HCT116 (cell line): Measurements from ENCODE around the gene ECE1.

Experiments used
- EZH2 ChIP-seq: fragments of 200-600 bp; sonication (generic); IDR thresholded peaks from 2 replicates; pipeline ENCODE4 v1.6.1; 2017; ENCODE audit warnings: antibody characterized with exemption, mixed run types
- POLR2AphosphoS5 ChIP-seq: IDR thresholded peaks from 2 replicates; pipeline ENCODE4 v1.6.1; 2011; ENCODE audit warnings: mild to moderate bottlenecking, low read depth, low read length, moderate library complexity
- RAD21 ChIP-seq: IDR thresholded peaks from 2 replicates; pipeline ENCODE4 v1.6.1; 2012; ENCODE audit warnings: low read depth, mild to moderate bottlenecking
- SP1 ChIP-seq: IDR thresholded peaks from 2 replicates; pipeline ENCODE4 v1.6.1; 2012; ENCODE audit warnings: low read depth
- SRF ChIP-seq: IDR thresholded peaks from 2 replicates; pipeline ENCODE4 v1.6.1; 2012; ENCODE audit warnings: low read depth
- ZFX ChIP-seq: fragments of 450-650 bp; IDR thresholded peaks from 2 replicates; pipeline ENCODE4 v1.6.1; 2017
- ZNF274 ChIP-seq: fragments of 200-500 bp; sonication (Bioruptor generic); IDR thresholded peaks from 2 replicates; pipeline ENCODE4 v1.6.1; 2014; ENCODE audit warnings: mild to moderate bottlenecking, low read depth, low read length, inconsistent platforms

DNA sequence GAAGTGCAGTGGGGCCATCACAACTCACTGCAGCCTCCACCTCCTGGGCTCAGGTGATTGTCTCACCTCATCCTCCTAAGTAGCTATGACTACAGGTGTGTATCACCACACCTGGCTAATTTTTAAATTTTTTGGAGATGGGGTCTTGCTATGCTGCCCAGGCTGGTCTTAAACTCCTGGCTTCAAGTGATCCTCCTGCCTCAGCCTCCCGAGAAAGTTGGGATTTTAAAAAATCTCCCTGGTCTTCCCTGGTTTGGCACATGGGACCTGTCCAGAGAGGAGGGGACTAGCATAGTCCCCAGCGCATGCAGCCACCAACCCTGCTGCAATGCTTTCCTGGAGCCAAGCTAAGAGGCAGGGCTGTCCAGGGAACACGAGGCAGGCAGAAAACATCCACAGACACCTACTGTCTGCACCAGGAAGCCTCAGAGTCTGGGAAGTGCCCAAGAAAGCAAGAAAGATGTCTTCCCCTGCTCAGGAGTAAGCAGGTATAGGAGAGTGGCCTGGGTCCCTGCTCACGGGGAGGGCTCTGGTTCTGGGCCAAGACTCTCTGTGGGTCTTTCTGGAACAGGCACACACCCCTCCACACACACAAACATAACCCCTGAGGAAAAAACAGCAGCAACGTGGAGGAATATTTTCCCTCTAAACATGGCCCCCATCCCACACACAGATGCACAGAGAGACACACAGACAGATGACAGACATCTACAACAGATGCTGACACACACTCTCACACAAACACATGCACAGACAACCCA is 30.8 kb downstream of the ECE1 start:
- no peak for TF ChIP-seq ZNF274
- no peak for TF ChIP-seq ZFX
- TF ChIP-seq POLR2AphosphoS5 = no peak
- TF ChIP-seq SP1 = no peak
- TF ChIP-seq SRF = no peak
- no peak for TF ChIP-seq EZH2
- TF ChIP-seq RAD21 = no peak
